Measurements from ENCODE around the gene A4GNT.

DNA sequence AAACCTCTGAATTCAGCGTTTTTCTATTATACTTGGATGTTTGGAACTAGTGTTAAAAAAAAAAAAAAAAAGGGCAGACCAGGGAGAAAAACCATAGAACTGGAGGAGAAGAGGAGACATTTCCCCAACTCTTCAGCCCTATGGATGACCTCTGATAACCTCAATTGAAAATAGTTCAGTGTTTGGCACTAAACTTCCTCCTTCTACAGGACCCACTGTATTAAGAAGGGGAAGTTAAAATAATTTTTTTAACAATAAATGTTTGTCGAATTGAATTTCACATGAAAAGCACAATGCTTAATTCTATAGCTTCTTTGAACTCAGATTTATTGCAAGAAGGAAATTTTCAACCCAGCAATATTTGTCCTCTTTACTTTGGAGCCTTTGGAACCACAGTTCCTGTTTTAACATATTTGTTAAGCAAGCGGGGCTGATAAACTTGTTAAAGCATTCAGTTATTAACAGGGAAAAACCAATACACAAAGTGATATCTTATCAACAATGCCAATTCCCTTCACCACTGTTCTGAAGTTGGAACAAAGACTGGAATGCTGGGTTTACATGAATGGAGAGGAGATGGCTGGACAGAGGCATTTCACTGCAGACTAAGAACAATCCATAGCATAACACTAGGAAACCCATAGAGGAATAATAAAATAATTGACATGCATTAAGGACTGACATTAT lies 3.1 kb upstream of the A4GNT start:
- TF ChIP-seq, protein P1, sequence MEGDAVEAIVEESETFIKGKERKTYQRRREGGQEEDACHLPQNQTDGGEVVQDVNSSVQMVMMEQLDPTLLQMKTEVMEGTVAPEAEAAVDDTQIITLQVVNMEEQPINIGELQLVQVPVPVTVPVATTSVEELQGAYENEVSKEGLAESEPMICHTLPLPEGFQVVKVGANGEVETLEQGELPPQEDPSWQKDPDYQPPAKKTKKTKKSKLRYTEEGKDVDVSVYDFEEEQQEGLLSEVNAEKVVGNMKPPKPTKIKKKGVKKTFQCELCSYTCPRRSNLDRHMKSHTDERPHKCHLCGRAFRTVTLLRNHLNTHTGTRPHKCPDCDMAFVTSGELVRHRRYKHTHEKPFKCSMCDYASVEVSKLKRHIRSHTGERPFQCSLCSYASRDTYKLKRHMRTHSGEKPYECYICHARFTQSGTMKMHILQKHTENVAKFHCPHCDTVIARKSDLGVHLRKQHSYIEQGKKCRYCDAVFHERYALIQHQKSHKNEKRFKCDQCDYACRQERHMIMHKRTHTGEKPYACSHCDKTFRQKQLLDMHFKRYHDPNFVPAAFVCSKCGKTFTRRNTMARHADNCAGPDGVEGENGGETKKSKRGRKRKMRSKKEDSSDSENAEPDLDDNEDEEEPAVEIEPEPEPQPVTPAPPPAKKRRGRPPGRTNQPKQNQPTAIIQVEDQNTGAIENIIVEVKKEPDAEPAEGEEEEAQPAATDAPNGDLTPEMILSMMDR (IDR thresholded peaks at IDR 0.05) = no peak
- TF ChIP-seq EP300 (IDR thresholded peaks at IDR 0.05; ENCODE audit: low read depth) (no peak), POLR2AphosphoS5 (IDR thresholded peaks at IDR 0.05) (no peak)
